Immature natural killer cell (primary cell): ENCODE measurements around the gene MAP3K6. TPM values are rescaled to one million over a fixed set of nuclear protein-coding genes. Genes with fewer than 3 reads are reported as not detected.

Source experiments
- DNase-seq, 3 donors: peaks; one replicate each; pipeline ENCODE4 v3.0.0; 2022; ENCODE audit warnings: mixed read lengths in 1 of 3
- H3K27ac Mint-ChIP-seq, 6 donors: one replicate each; pipeline ENCODE4 v1.8.0; 2020; ENCODE audit warnings: mixed read lengths in 6 of 6, mild to moderate bottlenecking in 5 of 6, inconsistent platforms in 4 of 6, moderate library complexity in 3 of 6
- H3K27me3 Mint-ChIP-seq, 3 donors: one replicate each; pipeline ENCODE4 v1.8.0; 2020 to 2021; ENCODE audit warnings: low read depth in 3 of 3, mild to moderate bottlenecking in 3 of 3, mixed read lengths in 3 of 3, moderate library complexity in 3 of 3, inconsistent platforms in 1 of 3
- H3K36me3 Mint-ChIP-seq, 3 donors: one replicate each; pipeline ENCODE4 v1.8.0; 2020; ENCODE audit warnings: mixed read lengths in 3 of 3, inconsistent platforms in 2 of 3, mild to moderate bottlenecking in 2 of 3
- H3K4me1 Mint-ChIP-seq, 2 donors: one replicate each; pipeline ENCODE4 v1.8.0; 2020; ENCODE audit warnings: inconsistent platforms in 2 of 2, mild to moderate bottlenecking in 2 of 2, mixed read lengths in 2 of 2, moderate library complexity in 1 of 2
- H3K4me3 Mint-ChIP-seq, 5 donors: one replicate each; pipeline ENCODE4 v1.8.0; 2020; ENCODE audit warnings: mild to moderate bottlenecking in 5 of 5, mixed read lengths in 5 of 5, inconsistent platforms in 3 of 5, moderate library complexity in 3 of 5
- H3K9me3 Mint-ChIP-seq, 6 donors: one replicate each; pipeline ENCODE4 v1.8.0; 2020; ENCODE audit warnings: mild to moderate bottlenecking in 6 of 6, mixed read lengths in 6 of 6, inconsistent platforms in 4 of 6, moderate library complexity in 3 of 6
- polyA plus RNA-seq, 3 donors: library from polyadenylated mRNA; unstranded; fragments of 300-500 nt; fragmentation: Illumina TruSeq; gene quantifications; one replicate each; pipeline ENCODE4 v1.2.3, GENCODE V29; 2021

MAP3K6 gene
- polyA plus RNA-seq, 3 donors from 2014 or later = 2.0 to 5.1 (median 3.6) TPM

DNA sequence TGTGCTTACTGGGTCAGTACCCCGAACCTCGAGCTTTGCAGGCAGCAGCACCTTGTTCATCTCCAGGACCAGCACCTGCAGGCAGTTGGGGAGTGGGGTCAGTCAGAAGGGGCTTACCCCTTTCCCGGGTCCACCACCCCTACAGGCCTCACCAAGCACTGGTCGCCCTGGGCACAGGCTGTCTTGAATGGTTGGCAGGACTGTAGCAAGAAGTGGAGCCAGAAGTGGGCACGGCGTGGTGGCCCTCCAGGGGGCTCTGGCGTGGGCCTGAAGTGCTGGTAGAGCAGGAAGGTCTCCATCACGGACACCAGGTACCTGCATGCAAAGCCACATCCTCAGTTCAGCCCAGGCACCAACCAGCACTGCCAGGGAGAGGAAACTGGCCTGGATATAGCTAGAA lies 5.2 kb downstream of the MAP3K6 start:
- peaks cover 40 to 47% of the 10 kb centered on the region in 2 donors for H3K4me1 Mint-ChIP-seq
- H3K27ac Mint-ChIP-seq = peak overlapping the region in 1 of 6 donors; percentile 35

DNA sequence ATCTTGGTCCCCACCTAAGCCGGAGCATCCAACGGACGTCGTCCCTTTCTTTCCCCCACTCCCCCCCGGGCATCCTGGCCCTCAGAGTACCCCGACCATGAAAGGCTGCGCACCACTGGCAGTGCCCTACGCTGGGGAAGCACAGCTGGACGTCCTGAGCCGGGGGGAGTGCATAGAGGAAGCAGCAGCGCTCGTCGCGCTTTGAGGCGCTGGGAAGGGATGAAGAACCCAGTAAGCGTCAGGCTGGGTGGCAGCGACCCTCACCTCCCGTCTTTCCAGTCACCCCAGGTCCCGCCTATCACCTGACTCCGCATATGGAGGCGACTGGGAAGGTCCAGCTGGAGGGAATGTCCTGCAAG lies 5.7 kb downstream of the MAP3K6 start:
- Mint-ChIP-seq H3K27me3 (peaks cover 10 to 20% (median 12%) of the 10 kb centered on the region in 3 donors), H3K4me1 (peaks cover 45 to 52% of the 10 kb centered on the region in 2 donors), H3K4me3 (peak overlapping the region in 3 of 5 donors; percentile 72 to 81 (median 76)), H3K36me3 (no peaks in the 10 kb centered on the region), H3K9me3 (no peaks in the 10 kb centered on the region), H3K27ac (no peak overlapping the region)
- DNase-seq = no peak

More for the DNA sequence above, 5.2 kb downstream of the MAP3K6 start:
- no peaks in the 10 kb centered on the region for H3K9me3 Mint-ChIP-seq
- no peaks in the 10 kb centered on the region for H3K36me3 Mint-ChIP-seq
- DNase-seq = no peak
- peaks cover 8 to 19% (median 10%) of the 10 kb centered on the region in 3 donors for H3K27me3 Mint-ChIP-seq
- peak overlapping the region in 1 of 5 donors; percentile 62 for H3K4me3 Mint-ChIP-seq

DNA sequence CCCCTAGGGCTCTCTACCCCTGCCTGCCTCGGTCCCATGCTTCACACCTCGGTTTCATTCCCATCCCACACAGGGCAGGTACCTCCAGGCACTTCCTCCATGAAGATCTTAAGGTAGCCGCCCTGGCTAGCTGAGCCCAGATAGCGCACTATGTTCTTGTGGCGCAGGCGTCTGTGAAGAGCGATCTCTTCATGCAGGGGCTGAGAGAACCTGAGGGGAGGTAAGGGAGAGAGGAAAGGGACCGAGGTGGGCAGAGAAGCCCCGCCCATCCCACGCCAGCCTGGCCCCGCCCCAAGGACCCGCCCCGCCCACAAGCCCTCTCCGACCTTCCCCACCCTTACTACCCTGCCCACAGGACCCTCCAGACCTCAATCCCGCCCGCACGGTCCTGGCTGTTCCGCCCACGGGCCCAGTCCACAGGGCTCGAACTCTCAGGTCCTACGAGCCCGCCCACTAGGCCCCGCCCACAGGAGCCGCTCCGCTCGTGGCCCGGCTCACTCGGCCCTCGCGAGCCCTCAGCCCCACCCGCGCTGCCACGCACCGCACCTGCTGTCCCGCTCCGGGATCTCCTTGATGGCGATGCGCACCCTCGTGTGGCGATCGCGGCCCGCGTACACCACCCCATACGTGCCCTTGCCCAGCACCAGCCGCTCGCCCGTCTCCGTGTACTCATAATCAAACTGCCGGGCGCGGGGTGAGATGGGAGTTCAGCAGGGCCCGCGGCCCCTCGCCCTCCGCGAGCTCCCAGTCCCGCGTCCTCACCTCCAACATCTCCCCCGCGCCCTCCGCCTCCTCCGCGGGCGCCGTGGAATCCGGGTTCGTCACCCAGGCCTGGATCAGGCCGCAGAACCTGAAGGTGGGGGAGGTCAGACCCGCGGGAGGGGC lies 6.4 kb downstream of the MAP3K6 start:
- Mint-ChIP-seq H3K27me3 (peaks cover 12 to 20% (median 13%) of the 10 kb centered on the region in 3 donors), H3K4me3 (peak overlapping the region; percentile 71 to 81 (median 76)), H3K27ac (peak overlapping the region in 2 of 6 donors; percentile 10 to 50), H3K4me1 (peaks cover 47 to 53% of the 10 kb centered on the region in 2 donors), H3K9me3 (no peaks in the 10 kb centered on the region), H3K36me3 (no peaks in the 10 kb centered on the region)
- DNase-seq = peak; percentile 44 to 60 (median 47)

DNA sequence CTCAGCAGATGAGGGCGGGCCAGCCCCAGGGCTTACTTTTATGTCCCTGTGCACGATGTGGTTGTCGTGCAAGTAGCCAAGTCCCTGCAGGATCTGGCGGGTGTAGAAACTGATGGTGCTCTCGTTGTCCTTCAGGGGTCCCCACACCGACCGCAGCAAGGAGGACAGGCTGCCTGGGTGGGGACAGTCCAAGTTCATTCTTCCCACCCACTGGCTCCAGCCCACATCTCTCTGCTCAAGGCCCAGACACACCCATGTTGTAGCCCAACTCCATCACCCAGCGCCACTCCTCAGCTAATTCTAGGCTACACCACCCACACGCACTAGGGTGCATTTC lies 7.0 kb downstream of the MAP3K6 start:
- peak overlapping the region in 3 of 6 donors; percentile 10 to 50 (median 32) for H3K27ac Mint-ChIP-seq

DNA sequence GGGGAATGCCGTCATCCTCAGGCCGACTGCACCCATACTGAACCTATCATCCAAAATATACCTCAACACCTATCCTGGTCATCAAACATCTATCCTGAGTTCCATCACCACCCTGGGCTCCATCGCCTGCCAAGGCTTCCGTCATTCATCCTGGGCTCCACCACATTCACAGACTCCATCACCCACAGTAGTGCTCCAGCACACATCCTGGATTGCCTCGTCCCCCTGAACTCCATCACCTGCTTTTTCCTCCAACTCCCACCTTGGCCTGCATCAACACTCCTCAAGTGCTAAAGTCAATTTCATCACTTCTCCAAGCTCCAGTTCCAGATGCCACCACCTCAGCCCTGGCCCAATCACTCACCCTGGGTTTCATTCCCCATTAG lies 7.8 kb downstream of the MAP3K6 start:
- Mint-ChIP-seq H3K36me3 (peaks cover 0 to under 1% (median 0%) of the 10 kb centered on the region in 3 donors), H3K4me1 (peaks cover 37 to 48% of the 10 kb centered on the region in 2 donors), H3K27ac (peak overlapping the region in 4 of 6 donors; percentile 7 to 62 (median 44)), H3K4me3 (peak overlapping the region; percentile 14 to 77 (median 72)), H3K9me3 (no peaks in the 10 kb centered on the region), H3K27me3 (peaks cover 10 to 20% (median 13%) of the 10 kb centered on the region in 3 donors)
- DNase-seq = no peak

More for the DNA sequence above, 7.0 kb downstream of the MAP3K6 start:
- no peaks in the 10 kb centered on the region for H3K9me3 Mint-ChIP-seq
- no peak for DNase-seq
- H3K4me1 Mint-ChIP-seq = peaks cover 44 to 49% of the 10 kb centered on the region in 2 donors
- H3K4me3 Mint-ChIP-seq = peak overlapping the region; percentile 71 to 81 (median 76)
- peaks cover 10 to 20% (median 13%) of the 10 kb centered on the region in 3 donors for H3K27me3 Mint-ChIP-seq
- H3K36me3 Mint-ChIP-seq = no peaks in the 10 kb centered on the region

DNA sequence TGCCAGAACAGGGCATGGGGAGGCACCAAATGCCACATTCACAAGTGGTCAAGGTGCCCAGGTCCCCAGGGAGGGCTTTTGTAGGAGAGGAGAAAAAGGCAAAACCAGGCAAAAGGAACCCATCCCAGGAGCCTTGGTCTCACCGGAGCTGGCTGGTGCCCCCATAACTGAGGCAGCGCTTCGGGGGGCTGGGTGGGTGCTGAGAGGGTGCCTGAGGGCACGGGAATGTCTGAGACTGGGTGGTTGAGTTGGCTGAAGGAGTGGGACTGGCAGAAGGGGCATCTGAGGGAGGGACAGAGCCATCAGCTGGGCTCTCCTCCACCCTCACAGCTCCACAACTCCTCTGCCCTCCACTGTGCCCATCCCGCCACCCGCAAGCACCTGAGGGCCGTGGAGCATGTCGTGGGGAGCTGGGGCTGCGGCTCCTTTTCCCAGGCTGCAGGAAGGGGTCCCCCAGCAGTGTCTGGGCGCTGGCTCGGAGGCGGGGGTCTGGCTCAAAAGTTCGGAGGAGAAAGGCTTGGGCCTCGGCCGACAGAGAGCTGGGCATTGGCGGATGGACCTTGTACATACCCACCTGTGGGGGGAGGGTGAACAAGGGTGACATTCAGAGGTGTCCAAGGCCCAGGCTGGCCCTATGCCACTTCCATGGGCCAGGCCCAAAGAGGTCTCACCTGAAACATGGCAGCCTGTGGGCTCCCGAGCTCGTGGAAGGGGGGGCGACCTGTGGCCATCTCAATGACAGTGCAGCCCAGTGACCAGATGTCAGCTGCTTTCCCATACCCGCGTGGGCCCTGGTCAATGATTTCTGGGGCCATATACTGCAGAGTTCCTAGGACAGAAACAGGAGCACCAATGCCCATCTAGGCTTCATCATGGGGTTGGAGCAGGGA lies 8.5 kb downstream of the MAP3K6 start:
- peak overlapping the region in 2 of 6 donors; percentile 37 to 62 for H3K27ac Mint-ChIP-seq
- DNase-seq = no peak
- H3K36me3 Mint-ChIP-seq = peaks cover 0 to 4% (median 0%) of the 10 kb centered on the region in 3 donors
- H3K4me3 Mint-ChIP-seq = peak overlapping the region; percentile 77 to 84 (median 80)
- H3K4me1 Mint-ChIP-seq = peaks cover 37 to 50% of the 10 kb centered on the region in 2 donors
- peaks cover 10 to 18% (median 13%) of the 10 kb centered on the region in 3 donors for H3K27me3 Mint-ChIP-seq
- no peaks in the 10 kb centered on the region for H3K9me3 Mint-ChIP-seq

DNA sequence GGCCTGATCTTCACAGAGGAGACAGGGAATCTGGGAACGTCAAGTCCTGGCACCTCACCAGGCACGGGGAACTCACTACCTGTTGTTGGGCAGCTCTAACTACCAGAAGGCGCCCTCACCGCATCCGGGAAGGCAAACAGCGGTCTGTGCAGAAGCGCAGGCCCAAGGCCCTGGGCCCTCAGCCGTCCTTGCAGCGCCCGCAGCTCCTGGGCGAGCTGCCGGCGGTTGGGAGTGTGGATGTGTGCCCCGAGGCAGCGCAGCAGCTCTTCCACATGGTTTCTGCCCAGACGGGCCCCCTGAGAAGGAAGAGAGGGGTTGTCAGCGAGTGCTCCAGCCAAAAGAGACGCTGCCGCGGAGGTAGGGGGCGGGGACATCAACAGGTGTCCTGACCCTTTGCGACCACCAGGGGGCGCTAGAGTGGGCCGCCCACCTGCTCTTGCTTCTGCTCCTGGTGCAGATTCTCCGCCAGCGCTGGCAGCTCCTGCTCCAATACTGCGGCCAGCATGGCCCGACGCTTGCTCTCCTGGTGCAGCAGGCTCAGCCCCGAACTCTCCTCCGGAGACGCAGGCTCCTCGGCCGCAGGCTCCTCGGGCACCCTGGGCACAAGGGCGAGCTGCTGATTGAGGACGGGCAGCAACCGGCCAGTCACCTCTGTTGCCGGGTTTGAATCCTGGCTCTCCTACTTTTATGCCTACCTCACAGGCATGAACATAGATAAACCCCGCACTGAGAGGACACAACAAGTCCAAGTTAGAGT lies 9.3 kb downstream of the MAP3K6 start:
- Mint-ChIP-seq H3K27me3 (peaks cover 10 to 18% (median 13%) of the 10 kb centered on the region in 3 donors), H3K4me1 (peaks cover 37 to 50% of the 10 kb centered on the region in 2 donors)

DNA sequence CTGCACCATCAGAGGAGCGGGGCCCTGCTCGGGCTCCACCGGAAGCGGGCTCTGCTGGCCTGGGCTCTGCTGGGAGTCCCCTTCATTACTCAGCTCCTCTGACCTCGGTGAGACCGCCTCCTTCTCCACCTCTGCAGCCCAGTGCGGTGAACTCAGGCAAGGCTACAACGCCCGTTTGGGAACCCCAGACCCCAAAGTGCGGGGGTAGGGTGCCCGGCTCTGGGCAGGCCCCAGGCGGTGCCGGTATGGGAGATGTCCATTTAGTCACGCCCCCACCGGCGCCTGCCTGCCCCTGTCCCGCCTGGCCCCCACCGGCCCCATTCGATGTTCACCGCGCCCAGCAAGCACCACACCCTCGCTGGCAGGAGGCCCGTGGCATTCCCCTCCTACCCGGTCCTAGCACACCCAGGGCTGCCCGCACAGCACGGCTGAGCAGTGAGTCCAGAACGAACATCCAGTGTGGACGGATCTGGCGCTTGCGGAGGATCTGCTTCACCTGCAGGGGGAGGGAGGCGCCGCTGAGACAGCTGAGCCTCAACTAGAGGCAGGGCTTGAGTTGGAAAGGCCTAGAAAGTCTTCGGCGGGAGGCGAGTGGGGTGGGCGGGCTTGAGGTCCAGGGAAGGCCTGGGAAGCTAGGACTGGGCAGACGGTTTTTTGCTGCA lies 10.0 kb downstream of the MAP3K6 start:
- peaks cover 10 to 20% (median 13%) of the 10 kb centered on the region in 3 donors for H3K27me3 Mint-ChIP-seq
- peak overlapping the region; percentile 77 to 84 (median 80) for H3K4me3 Mint-ChIP-seq
- H3K36me3 Mint-ChIP-seq = peaks cover 0 to 4% (median 0%) of the 10 kb centered on the region in 3 donors
- H3K4me1 Mint-ChIP-seq = peaks cover 37 to 50% of the 10 kb centered on the region in 2 donors
- peak overlapping the region; percentile 73 to 93 (median 86) for H3K27ac Mint-ChIP-seq
- peak; percentile 37 to 64 (median 54) for DNase-seq
- no peaks in the 10 kb centered on the region for H3K9me3 Mint-ChIP-seq

More for the DNA sequence above, 9.3 kb downstream of the MAP3K6 start:
- H3K9me3 Mint-ChIP-seq = no peaks in the 10 kb centered on the region
- peak overlapping the region; percentile 73 to 91 (median 86) for H3K27ac Mint-ChIP-seq
- H3K36me3 Mint-ChIP-seq = peaks cover 0 to 4% (median 0%) of the 10 kb centered on the region in 3 donors
- DNase-seq = peak; percentile 80 to 84 (median 84)
- peak overlapping the region; percentile 77 to 84 (median 80) for H3K4me3 Mint-ChIP-seq

DNA sequence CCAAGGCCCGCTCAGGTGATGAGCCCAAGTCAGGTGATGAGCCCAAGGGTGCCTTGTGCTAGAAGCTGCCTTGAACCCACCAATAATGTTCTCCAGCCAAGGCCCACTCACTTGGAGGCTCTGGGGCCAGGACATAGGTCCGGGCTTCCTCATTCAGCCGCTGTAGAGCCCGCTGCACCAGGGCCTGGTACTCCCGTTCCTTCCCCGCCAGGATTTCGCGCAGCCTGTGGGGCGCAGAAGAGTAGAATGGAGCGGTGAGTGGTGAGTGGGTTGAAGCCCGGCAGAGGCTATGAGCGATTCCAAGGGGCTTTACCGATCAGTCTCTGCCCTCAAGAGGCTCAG lies 10.5 kb downstream of the MAP3K6 start:
- peaks cover 37 to 50% of the 10 kb centered on the region in 2 donors for H3K4me1 Mint-ChIP-seq
- H3K4me3 Mint-ChIP-seq = peak overlapping the region; percentile 48 to 84 (median 80)
- no peaks in the 10 kb centered on the region for H3K9me3 Mint-ChIP-seq

DNA sequence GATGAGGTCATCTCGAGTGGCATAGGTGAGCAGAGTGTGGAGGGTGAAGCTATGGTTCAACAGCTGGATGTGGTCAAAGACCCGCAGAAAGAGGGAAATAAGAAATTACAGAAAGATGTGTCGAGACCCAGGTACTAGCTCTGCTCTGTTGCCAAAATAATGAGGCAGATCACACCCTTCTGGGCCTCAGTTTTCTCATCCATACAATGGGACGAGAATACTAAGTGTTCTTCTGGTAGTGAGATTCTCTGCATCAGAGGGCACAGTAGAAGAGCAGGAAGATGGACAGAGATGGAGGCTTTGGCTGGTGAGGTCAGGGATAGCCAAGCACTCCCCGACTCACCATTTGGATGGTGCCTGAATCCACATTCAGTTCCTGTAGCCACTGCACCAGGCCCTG lies 11.1 kb downstream of the MAP3K6 start:
- Mint-ChIP-seq H3K4me1 (peaks cover 37 to 50% of the 10 kb centered on the region in 2 donors), H3K27me3 (peaks cover 10 to 20% (median 13%) of the 10 kb centered on the region in 3 donors), H3K9me3 (no peaks in the 10 kb centered on the region), H3K4me3 (peak overlapping the region; percentile 17 to 84 (median 52)), H3K27ac (peak overlapping the region; percentile 29 to 93 (median 77)), H3K36me3 (peaks cover 0 to 4% (median 0%) of the 10 kb centered on the region in 3 donors)
- DNase-seq = no peak

More for the DNA sequence above, 10.5 kb downstream of the MAP3K6 start:
- Mint-ChIP-seq H3K36me3 (peaks cover 0 to 4% (median 0%) of the 10 kb centered on the region in 3 donors), H3K27ac (peak overlapping the region; percentile 29 to 93 (median 77)), H3K27me3 (peaks cover 10 to 20% (median 13%) of the 10 kb centered on the region in 3 donors)
- DNase-seq = no peak

DNA sequence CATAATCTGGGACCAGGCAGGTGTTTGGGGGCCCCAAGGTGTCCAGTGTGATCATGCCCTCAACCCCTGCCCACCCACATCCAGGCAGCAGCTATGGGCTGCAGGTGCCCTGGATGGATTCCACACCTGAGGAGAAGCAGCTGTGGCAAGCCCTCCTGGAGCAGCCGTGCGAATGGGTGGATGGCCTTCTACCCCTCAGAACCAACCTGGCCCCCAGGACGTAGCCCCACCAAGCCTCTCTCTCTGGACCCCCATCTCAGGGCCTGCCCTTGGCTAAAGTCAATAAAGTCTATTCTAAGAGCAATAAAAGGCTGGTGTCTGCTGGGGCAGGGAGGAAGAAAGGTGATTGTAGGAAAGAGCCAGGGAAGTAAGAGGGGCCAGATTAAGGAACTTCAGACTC lies 13.1 kb downstream of the MAP3K6 start:
- peaks cover 10 to 15% (median 12%) of the 10 kb centered on the region in 3 donors for H3K27me3 Mint-ChIP-seq
- peaks cover 0 to 4% (median 0%) of the 10 kb centered on the region in 3 donors for H3K36me3 Mint-ChIP-seq
- H3K27ac Mint-ChIP-seq = peak overlapping the region in 5 of 6 donors; percentile 36 to 75 (median 54)
- no peak for DNase-seq
- no peaks in the 10 kb centered on the region for H3K9me3 Mint-ChIP-seq
- H3K4me1 Mint-ChIP-seq = peaks cover 29 to 33% of the 10 kb centered on the region in 2 donors
- H3K4me3 Mint-ChIP-seq = peak overlapping the region in 1 of 5 donors; percentile 2

DNA sequence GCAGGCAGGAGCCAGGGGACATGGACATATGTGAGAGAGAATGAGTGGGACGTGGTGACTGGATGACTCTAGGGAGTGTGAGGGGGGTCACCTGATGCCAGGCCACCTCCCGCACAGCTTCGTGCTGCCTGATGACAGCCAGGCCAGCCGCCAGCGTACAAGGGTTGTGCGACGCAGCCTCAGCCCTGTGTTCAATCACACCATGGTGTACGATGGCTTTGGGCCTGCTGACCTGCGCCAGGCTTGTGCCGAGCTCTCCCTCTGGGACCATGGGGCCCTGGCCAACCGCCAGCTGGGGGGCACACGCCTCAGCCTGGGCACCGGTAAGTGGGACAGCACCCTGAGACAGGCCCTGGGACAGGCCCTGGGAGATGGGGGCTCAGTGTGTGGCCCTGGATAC lies 13.6 kb downstream of the MAP3K6 start:
- Mint-ChIP-seq H3K36me3 (peaks cover 0 to 4% (median 0%) of the 10 kb centered on the region in 3 donors), H3K4me1 (peaks cover 29 to 32% of the 10 kb centered on the region in 2 donors), H3K9me3 (no peaks in the 10 kb centered on the region), H3K4me3 (no peak overlapping the region), H3K27ac (peak overlapping the region in 1 of 6 donors; percentile 76), H3K27me3 (peaks cover 10 to 15% (median 12%) of the 10 kb centered on the region in 3 donors)
- no peak for DNase-seq
